B cell (primary cell): ENCODE measurements around the gene FMNL2.

Source experiments
- EZH2 ChIP-seq: IDR thresholded peaks from 2 replicates; pipeline ENCODE4 v1.6.1; 2012; ENCODE audit warnings: borderline replicate concordance, low read depth, mild to moderate bottlenecking, moderate library complexity, low read length; ENCODE audit not compliant: insufficient read depth, poor library complexity, severe bottlenecking
- TF ChIP-seq, protein P1 (sequence below): fragments of 200-600 bp; IDR thresholded peaks from one replicate; pipeline ENCODE4 v1.8.0; 2022; ENCODE audit warnings: antibody characterized with exemption, mild to moderate bottlenecking

- TF ChIP-seq, protein P1, sequence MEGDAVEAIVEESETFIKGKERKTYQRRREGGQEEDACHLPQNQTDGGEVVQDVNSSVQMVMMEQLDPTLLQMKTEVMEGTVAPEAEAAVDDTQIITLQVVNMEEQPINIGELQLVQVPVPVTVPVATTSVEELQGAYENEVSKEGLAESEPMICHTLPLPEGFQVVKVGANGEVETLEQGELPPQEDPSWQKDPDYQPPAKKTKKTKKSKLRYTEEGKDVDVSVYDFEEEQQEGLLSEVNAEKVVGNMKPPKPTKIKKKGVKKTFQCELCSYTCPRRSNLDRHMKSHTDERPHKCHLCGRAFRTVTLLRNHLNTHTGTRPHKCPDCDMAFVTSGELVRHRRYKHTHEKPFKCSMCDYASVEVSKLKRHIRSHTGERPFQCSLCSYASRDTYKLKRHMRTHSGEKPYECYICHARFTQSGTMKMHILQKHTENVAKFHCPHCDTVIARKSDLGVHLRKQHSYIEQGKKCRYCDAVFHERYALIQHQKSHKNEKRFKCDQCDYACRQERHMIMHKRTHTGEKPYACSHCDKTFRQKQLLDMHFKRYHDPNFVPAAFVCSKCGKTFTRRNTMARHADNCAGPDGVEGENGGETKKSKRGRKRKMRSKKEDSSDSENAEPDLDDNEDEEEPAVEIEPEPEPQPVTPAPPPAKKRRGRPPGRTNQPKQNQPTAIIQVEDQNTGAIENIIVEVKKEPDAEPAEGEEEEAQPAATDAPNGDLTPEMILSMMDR = no peak
- no peak for TF ChIP-seq EZH2
These were observed 236.2 kb downstream of the FMNL2 start for GRCh38 chr2:152571048-152571766.
